Inflammatory macrophage treated with lipopolysaccharide for 4 hours (primary cell): ENCODE measurements around the gene BMPER.

Experiments
- DNase-seq: peaks from one replicate; pipeline ENCODE4 v3.0.0-alpha.2; 2020

The BMPER gene

DNA sequence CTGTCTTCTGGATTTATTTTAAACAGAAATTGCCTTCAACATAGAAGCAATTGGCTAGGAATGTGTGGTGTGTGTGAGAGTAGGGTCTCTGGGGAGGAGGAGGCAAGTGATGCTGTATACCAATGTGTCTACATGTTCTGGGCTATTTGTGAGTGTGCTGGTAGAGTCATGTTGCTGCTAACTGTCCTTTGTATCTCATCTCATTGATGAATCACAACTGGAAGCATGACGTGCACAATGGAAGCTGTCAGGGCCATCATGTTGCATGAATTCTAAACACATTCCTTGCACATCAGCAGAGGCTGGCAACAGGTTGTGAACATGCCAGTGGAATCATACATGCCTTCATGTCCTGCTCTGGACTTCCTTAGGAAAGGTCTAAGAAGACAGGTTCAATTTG, 199.7 kb downstream of the BMPER start:
- no peak for DNase-seq

DNA sequence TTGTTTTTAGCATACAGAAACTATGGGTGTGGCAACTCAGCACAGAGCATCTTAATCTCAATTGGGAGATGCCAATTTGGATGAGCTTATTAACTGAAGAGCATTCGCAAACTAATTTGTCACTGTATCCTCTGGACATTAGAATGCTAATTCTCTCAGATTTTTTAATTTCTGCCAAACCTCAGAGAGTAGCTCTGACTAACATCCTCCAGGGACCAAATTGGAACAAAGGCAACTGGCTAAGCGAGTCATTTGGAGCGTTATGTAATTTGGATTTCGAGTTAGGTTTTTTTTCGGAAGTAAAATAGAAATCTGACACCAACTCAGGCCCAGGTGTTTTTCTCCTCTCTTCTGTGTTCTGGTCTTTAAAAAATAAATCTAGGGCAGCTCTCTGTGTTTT, 201.9 kb downstream of the BMPER start:
- DNase-seq, result no peak

DNA sequence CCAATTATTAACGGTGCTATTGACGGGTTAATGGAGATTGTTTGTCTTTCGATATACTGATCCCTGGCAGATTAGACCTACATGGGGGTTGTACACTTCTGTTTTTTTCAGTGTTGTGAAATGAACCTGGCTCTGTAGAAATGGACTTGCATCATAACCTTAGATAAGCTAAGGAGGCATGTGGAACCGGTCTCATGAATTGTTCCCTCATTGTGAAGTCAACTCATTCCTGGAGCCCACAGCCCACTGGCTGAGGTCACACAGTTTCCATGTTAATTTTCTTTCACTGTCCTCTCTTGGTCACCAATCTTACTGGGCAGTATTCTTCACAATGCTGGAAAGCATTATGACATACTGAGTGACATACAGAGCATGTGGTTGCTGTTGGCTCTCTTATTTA, 202.8 kb downstream of the BMPER start:
- no peak for DNase-seq

DNA sequence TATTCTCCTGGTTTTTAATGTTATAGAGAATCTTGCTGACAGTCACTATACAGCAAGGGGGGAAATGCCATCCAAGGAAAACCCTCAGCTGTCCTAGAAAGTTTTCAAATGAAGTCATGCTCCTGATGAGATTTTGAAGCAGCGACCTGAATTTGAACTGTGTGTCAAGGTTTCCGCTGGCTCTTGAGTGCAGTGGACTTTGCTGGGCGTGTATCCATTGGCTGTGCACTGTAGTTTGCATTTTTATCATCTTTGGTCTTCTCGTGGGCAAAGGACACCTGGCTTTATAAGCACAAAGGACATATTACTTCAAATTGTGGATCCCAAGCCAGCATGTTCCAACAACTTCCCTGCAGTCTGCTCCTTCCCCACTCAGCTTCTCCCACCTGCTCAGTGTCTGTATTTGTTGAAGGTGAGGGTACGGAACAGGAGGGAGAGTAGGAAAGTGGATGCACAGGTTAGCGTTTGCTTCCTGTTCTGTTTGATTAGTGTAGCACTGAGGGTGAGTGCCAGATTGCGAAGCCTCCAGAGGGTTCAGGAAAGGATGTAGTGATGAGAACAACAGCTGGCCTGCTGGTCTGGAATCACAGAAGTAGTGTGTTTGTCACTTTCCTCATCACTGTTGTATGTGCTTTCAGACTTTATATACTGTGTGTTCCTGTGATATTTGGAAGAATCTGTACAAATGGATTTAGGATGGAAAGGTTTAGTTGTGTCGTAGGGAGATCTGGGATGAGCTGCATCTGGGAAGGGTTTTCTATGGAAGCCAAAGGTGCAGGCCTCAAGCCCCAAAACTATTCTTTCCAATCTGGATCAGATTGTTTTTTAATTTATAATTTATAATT, 204.8 kb downstream of the BMPER start:
- DNase-seq, result no peak

- DNase-seq, result no peak
Observed at GRCh38 chr7:34111031-34111430, 205.7 kb downstream of the BMPER start.

GRCh38 chr7:34115503-34115902, 210.2 kb downstream of the BMPER start:
- no peak for DNase-seq

DNA sequence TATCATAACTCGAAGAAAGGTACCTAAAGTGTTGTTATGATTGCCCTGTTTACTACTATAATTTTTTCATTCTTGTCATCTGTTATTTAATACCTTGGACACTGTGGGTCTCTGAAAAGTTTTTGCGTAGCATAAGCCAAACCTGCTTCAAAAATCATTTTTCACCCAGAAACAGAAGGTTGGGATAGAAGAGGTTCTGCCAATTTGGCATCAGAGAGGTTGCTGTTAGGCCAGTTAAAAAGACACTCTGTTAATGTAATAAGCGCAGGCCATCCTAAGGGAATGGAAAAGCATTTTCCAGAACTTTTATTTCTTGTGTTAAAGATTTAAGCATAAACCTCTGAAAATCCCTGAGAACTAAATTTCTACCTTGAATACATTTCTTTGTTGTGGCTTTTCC, 212.2 kb downstream of the BMPER start:
- no peak for DNase-seq

DNA sequence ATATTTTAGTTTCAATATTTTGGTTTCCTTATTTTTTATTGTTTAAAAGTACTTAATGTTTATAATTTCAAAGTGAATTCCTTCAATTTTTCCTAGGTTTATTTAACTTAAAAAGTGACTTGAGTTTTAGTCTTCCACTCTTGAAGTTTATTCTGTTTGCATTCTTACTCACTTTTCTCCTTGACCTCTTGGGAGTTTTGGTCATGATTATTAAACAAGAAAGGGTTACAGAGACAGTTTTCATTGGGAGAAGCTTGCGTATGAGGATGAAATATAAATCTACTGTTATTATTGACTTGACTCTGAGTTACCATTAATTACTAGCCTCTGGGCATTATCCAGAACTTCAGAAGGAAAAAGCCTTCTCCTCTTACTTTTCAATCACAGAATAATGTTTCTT, 216.0 kb downstream of the BMPER start:
- no peak for DNase-seq

DNA sequence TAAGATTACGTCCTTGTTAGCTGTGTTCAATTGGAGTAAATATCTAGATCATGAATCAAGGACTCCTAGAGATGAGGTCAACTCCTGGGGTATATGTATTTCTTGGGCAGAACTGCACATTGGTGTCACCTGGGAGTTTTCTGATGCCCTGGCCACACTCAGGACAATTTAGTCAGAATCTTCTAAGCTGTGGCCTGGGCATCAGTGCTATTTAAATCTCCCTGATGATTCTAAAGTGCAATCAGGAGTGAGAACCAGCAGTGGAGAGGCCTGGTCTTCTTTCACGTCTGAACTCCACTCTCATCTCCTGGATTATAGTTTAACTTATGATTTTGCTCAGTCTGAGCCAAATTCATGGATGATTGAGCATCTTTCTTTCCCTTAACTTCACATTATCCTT, 218.0 kb downstream of the BMPER start:
- no peak for DNase-seq

DNA sequence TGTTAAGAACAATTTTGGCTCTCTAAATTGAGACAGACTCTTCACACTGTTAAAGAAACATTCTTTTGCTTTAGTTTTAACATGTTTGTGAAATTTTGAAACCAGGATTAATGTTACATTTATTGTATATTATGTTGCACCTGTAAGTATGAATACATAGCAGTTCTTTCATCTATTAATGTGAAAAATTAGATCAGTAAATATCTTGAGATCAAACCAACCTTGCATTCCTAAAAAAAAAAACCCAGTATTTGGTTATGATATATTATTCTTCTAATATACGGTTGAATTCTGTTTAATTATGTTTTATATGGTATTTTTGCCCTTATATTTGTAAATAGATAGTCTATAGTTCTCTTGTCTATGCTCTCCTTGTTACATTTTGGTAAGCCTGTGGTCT, 219.4 kb downstream of the BMPER start:
- DNase-seq, result no peak

- DNase-seq, result no peak
Observed at GRCh38 chr7:34128762-34129161, 223.4 kb downstream of the BMPER start.

GRCh38 chr7:34130558-34131295, 225.4 kb downstream of the BMPER start:
- no peak for DNase-seq

- no peak for DNase-seq
Observed at GRCh38 chr7:34131371-34131770, 226.0 kb downstream of the BMPER start.

- DNase-seq, result no peak
Observed at GRCh38 chr7:34133356-34133982, 228.1 kb downstream of the BMPER start.

DNA sequence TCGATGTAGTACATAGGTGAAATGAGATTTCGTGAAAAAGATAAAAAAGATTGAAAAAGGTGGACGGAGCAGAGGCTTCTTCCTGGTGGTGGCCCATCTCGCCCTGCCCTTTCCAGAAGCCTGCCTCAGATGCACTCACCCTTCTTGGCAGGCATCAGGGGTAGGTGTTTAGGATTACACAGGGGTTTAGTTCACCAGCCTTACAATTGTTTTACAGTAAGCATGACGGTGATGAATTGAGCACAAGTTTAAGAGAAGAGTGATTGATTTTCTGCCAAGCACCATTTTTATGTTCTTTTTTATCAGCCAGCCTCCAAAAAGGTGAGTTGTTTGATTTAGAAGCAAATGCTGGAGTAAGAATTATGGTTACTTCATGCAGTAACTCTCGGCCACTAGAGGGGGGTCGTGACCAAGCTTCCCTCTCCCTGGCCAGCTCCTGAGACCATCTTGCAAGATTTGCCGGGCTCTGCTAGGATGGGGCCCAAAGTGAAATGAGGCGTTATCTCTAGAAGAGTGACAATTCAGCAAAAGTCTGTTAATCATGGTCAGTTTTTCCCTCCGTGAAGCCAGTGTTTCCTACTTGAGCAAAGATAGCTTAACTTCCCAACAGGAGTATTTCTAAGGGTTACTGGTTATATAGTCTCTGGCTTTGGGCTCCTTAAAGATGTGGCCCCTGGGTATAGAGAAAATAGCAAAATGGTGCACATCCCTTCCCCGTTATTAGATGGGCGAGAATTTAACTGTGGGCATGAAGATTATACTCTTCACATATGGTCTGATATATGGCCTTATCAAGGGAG, 228.8 kb downstream of the BMPER start:
- no peak for DNase-seq

GRCh38 chr7:34135924-34136323, 230.6 kb downstream of the BMPER start:
- DNase-seq, result no peak

DNA sequence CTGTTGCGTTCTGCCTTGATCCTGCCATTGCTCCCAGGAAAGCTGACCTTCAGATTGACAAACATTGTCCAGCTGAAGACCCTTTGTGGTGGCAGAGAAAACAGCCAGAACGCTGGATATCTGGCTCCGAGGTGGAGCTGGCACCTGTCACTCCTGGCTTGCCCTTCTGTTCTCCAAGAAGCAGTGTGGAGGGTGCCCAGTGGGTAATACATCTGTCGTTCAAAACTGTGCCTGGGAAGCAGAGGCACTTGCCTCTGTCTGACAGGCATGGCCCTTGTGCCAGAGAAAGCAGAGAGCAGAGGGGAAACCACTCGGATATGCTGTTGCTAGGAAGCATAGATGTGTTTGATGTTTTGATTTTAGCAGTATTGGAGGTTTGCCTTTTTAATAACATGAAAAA, 231.4 kb downstream of the BMPER start:
- no peak for DNase-seq

- no peak for DNase-seq
Observed at GRCh38 chr7:34137176-34137575, 231.8 kb downstream of the BMPER start.

GRCh38 chr7:34138483-34138882, 233.1 kb downstream of the BMPER start:
- DNase-seq, result no peak

DNA sequence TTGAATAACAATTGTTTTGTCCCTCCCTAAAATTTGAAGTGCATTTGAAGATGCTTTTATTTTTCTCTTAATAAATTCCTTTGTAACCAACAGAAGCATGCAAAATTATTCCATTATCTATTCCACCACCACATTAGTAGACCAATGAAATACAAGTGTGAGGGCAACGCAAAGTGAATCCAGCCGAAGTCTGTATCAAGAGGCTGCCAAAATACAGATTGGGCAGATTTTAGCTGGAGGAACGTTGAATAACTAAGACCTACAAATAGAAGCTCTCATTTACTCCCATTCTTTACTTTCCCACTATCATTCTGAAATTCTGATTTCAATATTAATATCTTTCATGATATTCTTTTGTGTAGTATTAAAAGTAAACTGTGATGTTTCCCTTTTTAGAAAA, 233.7 kb downstream of the BMPER start:
- DNase-seq, result no peak

- DNase-seq, result no peak
Observed at GRCh38 chr7:34140066-34140465, 234.7 kb downstream of the BMPER start.

GRCh38 chr7:34143402-34143801, 238.1 kb downstream of the BMPER start:
- DNase-seq, result no peak

- DNase-seq, result no peak
Observed at GRCh38 chr7:34145603-34146002, 240.3 kb downstream of the BMPER start.
